GM19025 (cell line): ENCODE results near the gene SENP8.
"Not testable (repeated sequence)": the region's sequence is repeated elsewhere in the genome, so short reads cannot be mapped to it uniquely, and the experiment has no call there.

Experiments used
- ATAC-seq: cut with Tn5 transposase; IDR thresholded peaks from one replicate; pipeline ENCODE4 v1.9.1; 2021; ENCODE audit warnings: mild to moderate bottlenecking, low read depth, moderate library complexity; ENCODE audit not compliant: unreplicated experiment

SENP8 gene

GRCh38 chr15:72118017-72118978 lies at the start of gene SENP8, which contains the start of gene MYO9A:
TSS of gene SENP8 (plus strand) at chr15:72118403. CDS start at chr15:72139624, 21,221 bp downstream.
TSS of gene MYO9A (minus strand) at chr15:72118150. CDS start at chr15:72046563, 71,587 bp downstream.
- peak; percentile 58 for ATAC-seq

GRCh38 chr15:72068856-72069255 lies 49.3 kb upstream of the SENP8 start:
- ATAC-seq = no peak

GRCh38 chr15:72070817-72071447 lies 47.3 kb upstream of the SENP8 start:
- no peak for ATAC-seq

- not testable (repeated sequence) for ATAC-seq
Observed at GRCh38 chr15:72071448-72071825, 46.8 kb upstream of the SENP8 start.

- no peak for ATAC-seq
Observed at GRCh38 chr15:72074335-72075060, 43.7 kb upstream of the SENP8 start.

- ATAC-seq = no peak
Observed at GRCh38 chr15:72077950-72078349, 40.3 kb upstream of the SENP8 start.

GRCh38 chr15:72078887-72079286 lies 39.3 kb upstream of the SENP8 start:
- ATAC-seq = no peak

GRCh38 chr15:72082176-72082575 lies 36.0 kb upstream of the SENP8 start:
- ATAC-seq = no peak

- ATAC-seq = no peak
Observed at GRCh38 chr15:72086010-72086697, 32.0 kb upstream of the SENP8 start.

GRCh38 chr15:72086920-72087648 lies 31.1 kb upstream of the SENP8 start:
- ATAC-seq = no peak

GRCh38 chr15:72092006-72092405 lies 26.2 kb upstream of the SENP8 start:
- no peak for ATAC-seq

GRCh38 chr15:72092691-72093090 lies 25.5 kb upstream of the SENP8 start:
- ATAC-seq = no peak

- no peak for ATAC-seq
Observed at GRCh38 chr15:72096796-72097195, 21.4 kb upstream of the SENP8 start.

GRCh38 chr15:72098040-72098439 lies 20.2 kb upstream of the SENP8 start:
- ATAC-seq = no peak

- ATAC-seq = no peak
Observed at GRCh38 chr15:72099155-72099554, 19.0 kb upstream of the SENP8 start.

GRCh38 chr15:72100551-72100950 lies 17.7 kb upstream of the SENP8 start:
- not testable (repeated sequence) for ATAC-seq

GRCh38 chr15:72105111-72105510 lies 13.1 kb upstream of the SENP8 start:
- ATAC-seq = no peak

- no peak for ATAC-seq
Observed at GRCh38 chr15:72106068-72106467, 12.1 kb upstream of the SENP8 start.

- no peak for ATAC-seq
Observed at GRCh38 chr15:72110355-72110754, 7.8 kb upstream of the SENP8 start.

- ATAC-seq = no peak
Observed at GRCh38 chr15:72112116-72112515, 6.1 kb upstream of the SENP8 start.
